ENCODE measurements around the gene NUSAP1.

GRCh38 chr15:41323611-41324010 lies 9.1 kb upstream of the NUSAP1 start:
- TF ChIP-seq POLR2A (IDR thresholded peaks at IDR 0.05; ENCODE audit: low read depth, low read length) = no peak
- no peak for TF ChIP-seq POLR2AphosphoS5 (IDR thresholded peaks at IDR 0.05; ENCODE audit: low read depth, low read length)
- no peak for TF ChIP-seq TAF1 (IDR thresholded peaks at IDR 0.05; ENCODE audit: borderline replicate concordance, low read depth, low read length)
